GM12872 (cell line): ENCODE measurements around the gene NYNRIN.

Experiments used
- CTCF ChIP-seq: IDR thresholded peaks from 3 replicates; pipeline ENCODE4 v1.5.1; 2011; ENCODE audit warnings: low read depth, mild to moderate bottlenecking, low read length, moderate library complexity; ENCODE audit not compliant: insufficient read depth

The NYNRIN gene

GRCh38 chr14:24399999-24400718, 1.4 kb downstream of the NYNRIN start:
- TF ChIP-seq CTCF: no peak

DNA sequence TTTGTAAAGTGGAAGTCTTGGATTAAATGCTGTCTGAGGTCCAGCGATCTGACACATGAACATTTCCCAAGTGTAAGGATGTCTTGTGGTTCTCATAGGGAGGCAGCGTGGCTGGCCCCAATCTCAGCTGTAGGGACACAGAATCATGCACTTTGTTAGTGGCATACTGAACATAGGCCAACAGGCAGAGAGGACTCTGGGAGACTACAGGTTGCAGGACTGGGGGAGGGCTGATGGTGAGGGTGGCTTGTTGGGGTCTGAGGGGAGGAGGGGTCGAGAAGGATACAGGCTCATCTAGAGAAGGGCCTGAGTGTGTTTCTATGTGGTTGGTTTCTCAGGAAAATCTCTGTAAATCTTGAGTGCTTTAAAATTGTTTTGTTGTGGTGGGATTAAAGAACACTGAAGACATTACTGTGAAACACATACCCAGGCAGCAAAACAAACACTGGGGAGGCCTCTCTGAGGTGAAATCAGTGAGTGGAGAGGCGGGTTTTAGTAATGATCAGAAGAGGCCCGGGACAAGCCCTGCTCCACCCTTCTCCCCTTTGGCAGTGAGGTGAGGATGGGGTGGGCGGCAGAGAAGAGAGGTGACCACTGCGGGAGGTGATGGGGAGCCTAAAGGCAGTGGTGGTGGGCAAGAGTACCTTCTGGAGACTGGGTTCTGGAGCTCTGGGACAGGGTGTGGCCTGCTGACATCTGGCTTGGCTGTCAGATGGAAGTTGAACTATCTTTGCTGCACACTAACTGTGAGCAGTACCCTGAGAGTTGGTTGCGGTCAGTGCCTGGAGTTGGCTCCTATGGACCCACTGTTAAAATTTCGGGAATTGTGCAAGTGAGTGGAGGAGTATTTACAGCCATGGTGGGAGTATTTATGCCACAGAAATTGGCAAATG, 3.3 kb downstream of the NYNRIN start:
- no peak for TF ChIP-seq CTCF

DNA sequence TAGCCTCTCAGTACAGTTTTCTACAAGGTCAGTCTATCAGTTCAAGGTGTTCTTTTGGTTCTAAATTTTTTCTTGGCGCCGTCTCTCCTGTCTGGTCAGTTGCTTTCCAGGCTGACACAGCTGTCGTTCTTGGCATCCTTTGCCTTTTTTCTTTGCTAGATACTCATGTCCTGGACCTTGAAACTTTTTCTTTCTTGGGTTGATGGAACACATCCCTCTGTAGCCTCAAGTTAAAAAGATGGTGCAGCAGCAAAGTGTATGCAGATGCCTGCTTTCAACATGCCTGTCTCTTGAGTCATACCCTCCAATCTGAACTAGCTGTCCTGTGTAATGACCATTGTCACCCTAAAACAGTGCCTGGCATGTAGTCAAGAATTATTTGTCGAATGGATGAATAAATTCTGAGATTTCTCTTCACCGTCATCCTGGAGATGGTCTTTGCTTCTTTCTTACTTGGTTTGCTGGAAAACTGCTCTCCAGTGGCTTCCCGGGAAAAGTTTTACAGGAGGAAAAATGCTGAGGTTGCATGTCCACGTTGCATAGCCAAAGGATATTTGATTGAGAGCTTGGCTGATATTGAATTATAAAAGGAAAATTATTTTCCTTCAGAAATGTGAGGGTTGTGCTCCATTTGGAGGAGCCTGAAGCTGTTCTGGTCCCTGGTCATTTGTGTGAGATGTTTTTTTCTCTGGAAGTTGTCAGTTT, 4.6 kb downstream of the NYNRIN start:
- TF ChIP-seq CTCF: no peak

- TF ChIP-seq CTCF: no peak
These were observed 6.0 kb downstream of the NYNRIN start for GRCh38 chr14:24404814-24405213.

DNA sequence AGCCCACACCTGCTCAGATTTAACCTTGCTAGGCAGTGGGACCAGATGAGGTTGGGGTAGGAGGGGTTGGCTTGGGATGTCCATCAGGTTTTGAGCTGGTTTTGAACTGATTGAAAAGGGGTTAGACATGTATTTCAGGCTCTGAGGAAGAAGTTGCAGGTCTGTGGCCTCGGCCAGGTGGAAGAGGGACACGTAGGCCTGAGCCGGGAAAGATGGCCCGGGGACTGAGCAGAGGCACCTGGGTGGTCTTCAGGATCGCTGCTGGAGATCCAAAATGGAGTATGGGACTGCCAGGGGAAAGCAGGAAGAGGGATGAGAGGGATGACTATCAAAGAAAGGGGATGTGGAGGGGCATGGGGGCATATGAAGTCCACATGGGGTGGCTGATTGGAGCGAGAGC, 7.6 kb downstream of the NYNRIN start:
- no peak for TF ChIP-seq CTCF

DNA sequence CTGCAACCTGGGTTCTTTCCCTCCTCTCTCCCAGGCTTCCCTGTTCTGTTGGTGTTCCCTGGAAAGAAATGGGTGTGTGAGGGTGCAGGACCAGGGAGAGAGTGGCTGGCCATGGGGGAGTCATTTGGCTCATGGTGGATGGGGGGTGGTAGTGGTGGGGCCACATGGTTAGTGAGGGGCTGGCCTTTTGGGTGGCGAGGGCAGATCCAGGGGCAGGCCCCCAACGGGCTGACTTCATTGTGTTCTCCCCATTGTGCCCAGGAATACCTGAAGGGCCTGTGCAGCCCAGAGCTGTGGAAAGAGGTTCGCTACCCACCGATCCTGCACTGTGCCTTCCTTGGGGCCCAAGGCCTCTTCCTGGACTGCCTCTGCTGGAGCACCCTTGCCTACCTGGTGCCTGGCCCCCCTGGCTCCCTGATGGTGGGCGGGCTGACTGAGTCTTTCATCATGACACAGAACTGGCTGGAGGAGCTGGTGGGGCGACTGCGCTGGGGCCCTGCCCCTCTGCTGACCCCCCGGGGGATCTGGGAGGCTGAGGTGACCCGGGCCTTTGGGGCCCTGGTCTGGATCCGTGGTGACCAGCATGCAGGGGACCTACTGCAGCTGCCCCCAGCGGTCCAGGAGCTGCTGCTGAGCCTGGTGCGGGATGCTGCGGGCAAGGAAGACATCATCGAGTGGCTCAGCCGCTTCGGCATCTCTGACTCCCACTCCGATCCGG, 9.0 kb downstream of the NYNRIN start:
- TF ChIP-seq CTCF: no peak
